Measurements from ENCODE around the gene LMAN2.

DNA sequence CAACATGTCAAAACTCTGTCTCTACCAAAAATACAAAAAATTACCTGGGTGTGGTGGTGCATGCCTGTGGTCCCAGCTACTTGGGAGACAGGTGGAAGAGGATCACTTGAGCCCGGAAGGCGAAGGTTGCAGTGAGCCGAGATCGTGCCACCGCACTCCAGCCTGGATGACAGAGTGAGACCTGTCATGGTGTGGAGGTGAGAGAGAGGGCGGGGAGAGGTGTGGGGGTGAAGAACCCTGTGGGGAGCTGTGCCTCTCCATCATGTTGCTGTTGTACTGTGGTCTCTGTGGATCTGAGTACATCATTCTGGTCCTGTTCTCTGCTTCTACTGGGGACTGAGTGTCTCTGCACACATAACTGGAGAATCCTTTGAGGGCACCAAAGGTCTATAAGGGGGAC is 21.4 kb upstream of the LMAN2 start:
- TF ChIP-seq, protein P1, sequence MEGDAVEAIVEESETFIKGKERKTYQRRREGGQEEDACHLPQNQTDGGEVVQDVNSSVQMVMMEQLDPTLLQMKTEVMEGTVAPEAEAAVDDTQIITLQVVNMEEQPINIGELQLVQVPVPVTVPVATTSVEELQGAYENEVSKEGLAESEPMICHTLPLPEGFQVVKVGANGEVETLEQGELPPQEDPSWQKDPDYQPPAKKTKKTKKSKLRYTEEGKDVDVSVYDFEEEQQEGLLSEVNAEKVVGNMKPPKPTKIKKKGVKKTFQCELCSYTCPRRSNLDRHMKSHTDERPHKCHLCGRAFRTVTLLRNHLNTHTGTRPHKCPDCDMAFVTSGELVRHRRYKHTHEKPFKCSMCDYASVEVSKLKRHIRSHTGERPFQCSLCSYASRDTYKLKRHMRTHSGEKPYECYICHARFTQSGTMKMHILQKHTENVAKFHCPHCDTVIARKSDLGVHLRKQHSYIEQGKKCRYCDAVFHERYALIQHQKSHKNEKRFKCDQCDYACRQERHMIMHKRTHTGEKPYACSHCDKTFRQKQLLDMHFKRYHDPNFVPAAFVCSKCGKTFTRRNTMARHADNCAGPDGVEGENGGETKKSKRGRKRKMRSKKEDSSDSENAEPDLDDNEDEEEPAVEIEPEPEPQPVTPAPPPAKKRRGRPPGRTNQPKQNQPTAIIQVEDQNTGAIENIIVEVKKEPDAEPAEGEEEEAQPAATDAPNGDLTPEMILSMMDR (IDR thresholded peaks at IDR 0.05): no peak
- TF ChIP-seq POLR2AphosphoS5 (IDR thresholded peaks at IDR 0.05; ENCODE audit: insufficient read depth in 1 of 2, low read depth in 1 of 2): no peak
- no peak for TF ChIP-seq POLR2A (IDR thresholded peaks at IDR 0.05)
